Measurements from ENCODE around the gene MAP1B. TPM values are rescaled to one million over a fixed set of nuclear protein-coding genes. Genes with fewer than 3 reads are reported as not detected.

The MAP1B gene
- total RNA-seq, 1 experiment from 2014 or later: 135 TPM

DNA sequence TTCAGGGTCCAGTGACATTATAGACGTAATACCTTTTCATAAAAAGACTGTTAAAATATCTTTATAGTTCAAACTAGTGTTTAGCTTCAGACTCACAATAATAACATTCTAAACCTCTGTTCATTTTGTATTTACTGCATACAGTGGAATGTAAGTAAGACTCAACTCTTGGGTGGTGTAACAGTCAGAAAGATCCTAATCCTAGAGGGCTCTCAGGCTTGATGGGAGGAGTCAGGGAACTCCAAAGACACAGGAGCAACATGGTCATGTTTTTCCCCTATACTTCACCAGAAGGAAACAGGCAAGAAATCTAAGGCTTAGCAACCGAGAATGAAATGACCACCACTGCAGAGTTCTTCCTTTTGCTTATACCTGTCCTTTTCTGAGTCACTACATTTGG lies 130.1 kb downstream of the MAP1B start:
- no peak for DNase-seq (ENCODE audit: low spot score)
- Histone ChIP-seq H3K27ac (ENCODE audit: low read depth, low read length, poor library complexity, severe bottlenecking) (no peak overlapping the region), H3K9me3 (ENCODE audit: low read depth, low read length, poor library complexity, severe bottlenecking) (no peaks in the 10 kb centered on the region), H3K36me3 (ENCODE audit: insufficient read depth, low read length, poor library complexity, severe bottlenecking) (peaks cover 14% of the 10 kb centered on the region), H3K27me3 (replicated peaks; ENCODE audit: insufficient read depth, low read depth, low read length, poor library complexity) (no peaks in the 10 kb centered on the region), H3K4me3 (ENCODE audit: low read depth, low read length, poor library complexity, severe bottlenecking) (no peak overlapping the region), H3K4me1 (ENCODE audit: insufficient read depth, low read length, poor library complexity, severe bottlenecking) (peaks cover 3% of the 10 kb centered on the region)
- ChIA-PET POLR2A (ENCODE audit: low non-redundant PET) (no interaction called here), CTCF (no interaction called here)
- intact Hi-C loops (cut with micrococcal nuclease; ENCODE audit: unreplicated experiment): no loop called here
- no peak for TF ChIP-seq EZH2 (IDR thresholded peaks at IDR 0.05; ENCODE audit: borderline replicate concordance, low read depth, low read length, poor library complexity, severe bottlenecking)
- no peak for TF ChIP-seq CTCF (conservative IDR thresholded peaks at IDR 0.05; ENCODE audit: low read depth, low read length)
- no TSS peak for BruUV-seq (replicated peaks)

DNA sequence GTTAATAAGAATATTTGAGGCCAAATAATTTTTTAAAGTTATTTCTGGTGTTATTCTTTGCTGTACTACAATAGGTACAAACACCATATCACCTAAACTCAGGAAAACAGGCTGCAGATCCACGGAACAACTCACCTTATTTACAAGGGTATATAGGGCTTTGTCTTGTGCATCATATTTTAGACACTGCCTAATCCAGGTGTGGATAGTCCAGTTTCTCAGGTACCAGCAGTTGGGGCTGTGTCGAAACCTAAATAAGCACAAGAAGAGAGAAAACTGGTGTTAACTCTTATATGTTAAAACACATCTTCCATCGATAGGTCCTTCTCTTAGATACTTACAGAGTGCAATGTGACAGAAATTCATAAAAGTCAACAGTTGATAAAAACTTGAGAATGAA lies 130.6 kb downstream of the MAP1B start:
- intact Hi-C loops (cut with micrococcal nuclease; ENCODE audit: unreplicated experiment): no loop called here
- BruUV-seq (replicated peaks): no TSS peak
- H3K4me3 ChIP-seq (ENCODE audit: low read depth, low read length, poor library complexity, severe bottlenecking): no peak overlapping the region
- no peaks in the 10 kb centered on the region for H3K27me3 ChIP-seq (replicated peaks; ENCODE audit: insufficient read depth, low read depth, low read length, poor library complexity)
- no peaks in the 10 kb centered on the region for H3K9me3 ChIP-seq (ENCODE audit: low read depth, low read length, poor library complexity, severe bottlenecking)
- TF ChIP-seq CTCF (conservative IDR thresholded peaks at IDR 0.05; ENCODE audit: low read depth, low read length) (no peak), EZH2 (IDR thresholded peaks at IDR 0.05; ENCODE audit: borderline replicate concordance, low read depth, low read length, poor library complexity, severe bottlenecking) (no peak)
- POLR2A ChIA-PET (ENCODE audit: low non-redundant PET): no interaction called here
- H3K36me3 ChIP-seq (ENCODE audit: insufficient read depth, low read length, poor library complexity, severe bottlenecking): peaks cover 14% of the 10 kb centered on the region
- CTCF ChIA-PET: no interaction called here
- H3K27ac ChIP-seq (ENCODE audit: low read depth, low read length, poor library complexity, severe bottlenecking): no peak overlapping the region
- no peak for DNase-seq (ENCODE audit: low spot score)
- peaks cover 4% of the 10 kb centered on the region for H3K4me1 ChIP-seq (ENCODE audit: insufficient read depth, low read length, poor library complexity, severe bottlenecking)

- Histone ChIP-seq H3K4me3 (ENCODE audit: low read depth, low read length, poor library complexity, severe bottlenecking) (no peak overlapping the region), H3K4me1 (ENCODE audit: insufficient read depth, low read length, poor library complexity, severe bottlenecking) (peaks cover 9% of the 10 kb centered on the region), H3K27ac (ENCODE audit: low read depth, low read length, poor library complexity, severe bottlenecking) (no peak overlapping the region), H3K27me3 (replicated peaks; ENCODE audit: insufficient read depth, low read depth, low read length, poor library complexity) (no peaks in the 10 kb centered on the region), H3K36me3 (ENCODE audit: insufficient read depth, low read length, poor library complexity, severe bottlenecking) (peaks cover 14% of the 10 kb centered on the region), H3K9me3 (ENCODE audit: low read depth, low read length, poor library complexity, severe bottlenecking) (no peaks in the 10 kb centered on the region)
- intact Hi-C loops (cut with micrococcal nuclease; ENCODE audit: unreplicated experiment): no loop called here
- POLR2A ChIA-PET (ENCODE audit: low non-redundant PET): no interaction called here
- BruUV-seq (replicated peaks): no TSS peak
- CTCF ChIA-PET: no interaction called here
- DNase-seq (ENCODE audit: low spot score): no peak
- no peak for TF ChIP-seq EZH2 (IDR thresholded peaks at IDR 0.05; ENCODE audit: borderline replicate concordance, low read depth, low read length, poor library complexity, severe bottlenecking)
- TF ChIP-seq CTCF (conservative IDR thresholded peaks at IDR 0.05; ENCODE audit: low read depth, low read length): no peak
These were observed 131.6 kb downstream of the MAP1B start for GRCh38 chr5:72238712-72239445.
